Femur (tissue), 1 donor: Measurements from ENCODE around the gene SCIMP.
"Not testable (repeated sequence)": the region's sequence is repeated elsewhere in the genome, so short reads cannot be mapped to it uniquely, and the experiment has no call there.

ENCODE experiments used
- DNase-seq: peaks from one replicate; pipeline ENCODE4 v3.0.0-alpha.2; 2017

The SCIMP gene

GRCh38 chr17:5183410-5183793 is 51.3 kb downstream of the SCIMP start:
- DNase-seq: no peak

- no peak for DNase-seq
Measured at GRCh38 chr17:5182597-5183409, 51.9 kb downstream of the SCIMP start.

- no peak for DNase-seq
Measured at GRCh38 chr17:5181509-5182305, 53.0 kb downstream of the SCIMP start.

- DNase-seq: no peak
Measured at GRCh38 chr17:5179003-5179402, 55.7 kb downstream of the SCIMP start.

GRCh38 chr17:5175027-5175426 is 59.6 kb downstream of the SCIMP start:
- not testable (repeated sequence) for DNase-seq

- not testable (repeated sequence) for DNase-seq
Measured at GRCh38 chr17:5165791-5166564, 68.7 kb downstream of the SCIMP start.

- DNase-seq: no peak
Measured at GRCh38 chr17:5164436-5164835, 70.2 kb downstream of the SCIMP start.

- not testable (repeated sequence) for DNase-seq
Measured at GRCh38 chr17:5161793-5162192, 72.9 kb downstream of the SCIMP start.

GRCh38 chr17:5160702-5161101 is 74.0 kb downstream of the SCIMP start:
- not testable (repeated sequence) for DNase-seq
